Measurements from ENCODE around the gene ZNF581.
A peak's percentile ranks its signal among the peaks of the same experiment; 100 is the strongest.

The ZNF581 gene

GRCh38 chr19:55643003-55643886 lies at the start of gene ZNF581:
Gene ZNF581 (plus strand): TSS chr19:55643649. CDS start chr19:55644572, 923 bp downstream.
- DNase-seq: peak; percentile 85

GRCh38 chr19:55594996-55595545 lies 48.4 kb upstream of the ZNF581 start:
- DNase-seq: no peak

DNA sequence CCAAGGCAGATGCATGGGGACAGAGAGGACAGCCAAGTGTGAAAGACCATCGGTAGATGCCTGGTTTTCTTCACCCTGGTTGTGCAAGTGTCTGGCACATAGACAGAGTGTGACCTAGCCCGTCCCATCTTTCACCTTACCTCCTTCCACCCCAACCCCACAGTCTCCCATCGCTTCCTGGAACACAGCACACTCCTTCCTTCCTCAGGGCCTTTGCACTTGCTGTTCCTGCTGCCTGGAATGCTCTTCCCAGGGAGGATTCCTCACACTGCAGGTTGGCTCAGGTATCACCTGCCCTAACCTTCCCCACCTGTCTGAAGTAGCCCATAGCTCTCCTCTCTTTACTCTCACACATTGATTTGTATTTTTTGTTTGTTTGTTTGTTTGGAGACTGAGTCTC lies 47.1 kb upstream of the ZNF581 start:
- DNase-seq: no peak

DNA sequence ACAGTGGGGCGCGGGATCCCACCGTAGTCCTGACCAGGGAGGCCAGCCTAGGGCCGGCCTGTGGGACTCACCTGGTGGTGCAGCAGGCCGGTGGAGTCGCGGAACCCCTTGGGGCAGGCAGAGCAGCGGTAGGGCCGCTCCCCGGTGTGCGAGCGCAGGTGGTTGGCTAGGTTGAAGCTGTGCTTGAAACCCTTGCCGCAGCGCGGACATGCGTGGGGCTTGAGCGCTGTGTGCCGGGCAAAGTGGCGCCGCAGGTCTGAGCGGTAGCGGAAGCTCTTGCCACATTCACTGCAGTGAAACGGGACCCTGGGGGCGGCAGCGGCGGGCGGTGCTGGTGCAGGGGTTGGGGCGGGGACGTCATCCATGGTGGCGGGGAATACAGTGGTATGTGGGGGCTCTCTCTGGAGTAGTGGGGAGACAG lies 45.9 kb upstream of the ZNF581 start:
- peak; percentile 46 for DNase-seq

- DNase-seq: no peak
Observed at GRCh38 chr19:55598034-55598433, 45.4 kb upstream of the ZNF581 start.

GRCh38 chr19:55598719-55599467 lies 44.6 kb upstream of the ZNF581 start:
- DNase-seq: peak; percentile 98

DNA sequence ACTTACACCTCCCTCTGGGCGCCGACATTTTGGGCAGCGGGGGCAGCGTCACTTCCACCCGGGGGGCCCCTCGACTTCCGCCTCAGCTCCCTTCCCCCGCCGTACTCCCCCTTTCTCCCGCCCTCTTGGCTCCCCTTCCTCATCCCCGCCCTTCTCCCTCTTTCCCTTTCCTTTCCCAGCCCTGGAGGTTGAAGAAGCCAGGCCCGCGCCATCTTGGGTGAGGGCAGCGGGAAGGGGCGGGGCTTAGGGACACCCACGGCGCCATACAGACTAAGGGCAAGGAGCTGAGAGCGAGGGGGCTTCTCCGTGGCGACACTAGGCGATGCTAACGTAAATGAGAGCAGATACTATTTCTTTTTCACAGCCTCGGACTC lies 44.0 kb upstream of the ZNF581 start, which contains the start of gene FIZ1:
FIZ1 (minus strand) TSS at position 50 of the 374 bp plus-strand sequence. CDS start 1,652 bp downstream, outside the sequence.
- DNase-seq: peak; percentile 99

DNA sequence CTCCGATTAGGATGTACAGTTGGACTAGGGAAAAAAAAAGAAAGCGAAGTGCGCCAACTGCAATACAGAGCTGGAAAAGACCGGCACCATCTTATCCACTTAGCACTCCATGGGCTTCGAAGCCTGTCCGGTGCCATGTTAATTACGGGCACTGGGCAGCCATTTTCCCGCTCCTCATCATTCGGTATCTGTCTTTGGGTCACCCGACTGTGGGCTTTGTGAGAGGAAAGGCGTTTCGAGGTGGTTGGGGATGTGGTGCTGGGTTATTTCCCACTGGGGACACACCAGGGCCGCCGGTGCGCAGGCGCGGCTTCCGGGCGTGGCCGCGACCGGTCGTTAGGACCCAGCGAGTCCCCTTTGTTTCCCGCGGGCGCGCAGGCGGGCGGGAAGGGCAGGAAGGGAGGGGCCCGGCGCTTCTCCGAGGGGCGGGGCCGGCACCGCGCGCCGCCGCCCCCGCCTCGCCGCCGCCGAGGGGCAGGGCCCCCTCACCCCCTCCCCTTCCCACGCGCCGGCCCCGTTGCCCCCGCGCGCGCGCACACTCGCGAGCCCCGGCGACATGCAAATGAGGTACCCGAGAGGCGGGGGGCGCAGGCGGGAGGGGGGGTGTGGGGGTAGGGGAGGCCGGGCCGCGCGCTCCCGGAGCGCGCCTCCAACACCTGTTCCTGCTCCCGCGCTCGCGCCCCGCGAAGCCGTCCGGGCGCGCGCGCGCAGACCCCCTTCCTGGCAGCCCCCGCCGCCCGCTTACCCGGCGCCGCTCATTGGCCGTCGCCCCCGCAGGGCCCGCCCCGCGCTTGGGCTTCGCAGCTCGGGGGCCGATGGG lies 43.4 kb upstream of the ZNF581 start, which contains the start of gene ZNF524:
ZNF524 (plus strand) TSS at position 447 of the 820 bp plus-strand sequence. CDS start 1,825 bp downstream, outside the sequence.
- peak; percentile 92 for DNase-seq

DNA sequence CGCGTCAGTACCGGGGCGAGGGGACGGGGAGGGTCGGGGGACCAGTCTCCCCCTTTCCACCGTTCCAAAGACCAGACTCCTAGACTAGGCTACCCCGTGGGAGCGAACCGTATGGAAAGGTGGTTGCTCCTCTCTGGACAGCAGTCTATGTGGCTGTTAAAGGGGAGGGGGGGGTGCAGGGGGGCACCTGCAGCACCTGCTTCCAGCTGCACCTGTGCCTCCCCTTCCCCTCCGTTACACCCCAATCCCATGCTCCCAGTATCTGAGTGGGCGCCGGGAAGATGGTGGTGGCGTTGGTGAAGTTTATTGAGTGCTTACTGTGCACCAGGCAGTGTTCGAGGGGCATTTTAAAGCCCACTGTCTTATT lies 42.8 kb upstream of the ZNF581 start:
- DNase-seq: no peak

DNA sequence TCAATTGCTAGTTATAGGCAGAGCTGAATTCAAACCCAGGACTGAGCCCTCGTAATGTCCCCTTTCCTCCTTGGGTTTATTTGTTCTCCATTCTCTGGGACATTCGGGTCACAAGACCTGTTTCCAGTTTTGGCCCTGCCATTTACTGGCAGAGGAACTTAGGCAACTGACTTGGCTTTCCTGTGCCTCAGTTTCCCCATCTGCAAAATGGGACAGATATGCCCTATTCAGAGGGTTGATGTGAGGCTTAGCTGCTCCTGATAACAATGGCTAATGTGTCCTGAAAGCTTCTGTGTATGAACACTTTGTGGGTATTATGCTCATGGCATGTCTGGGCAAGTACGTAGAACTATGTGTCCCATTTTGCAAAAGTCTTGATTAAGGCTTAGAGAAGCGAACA lies 42.4 kb upstream of the ZNF581 start:
- DNase-seq: no peak

DNA sequence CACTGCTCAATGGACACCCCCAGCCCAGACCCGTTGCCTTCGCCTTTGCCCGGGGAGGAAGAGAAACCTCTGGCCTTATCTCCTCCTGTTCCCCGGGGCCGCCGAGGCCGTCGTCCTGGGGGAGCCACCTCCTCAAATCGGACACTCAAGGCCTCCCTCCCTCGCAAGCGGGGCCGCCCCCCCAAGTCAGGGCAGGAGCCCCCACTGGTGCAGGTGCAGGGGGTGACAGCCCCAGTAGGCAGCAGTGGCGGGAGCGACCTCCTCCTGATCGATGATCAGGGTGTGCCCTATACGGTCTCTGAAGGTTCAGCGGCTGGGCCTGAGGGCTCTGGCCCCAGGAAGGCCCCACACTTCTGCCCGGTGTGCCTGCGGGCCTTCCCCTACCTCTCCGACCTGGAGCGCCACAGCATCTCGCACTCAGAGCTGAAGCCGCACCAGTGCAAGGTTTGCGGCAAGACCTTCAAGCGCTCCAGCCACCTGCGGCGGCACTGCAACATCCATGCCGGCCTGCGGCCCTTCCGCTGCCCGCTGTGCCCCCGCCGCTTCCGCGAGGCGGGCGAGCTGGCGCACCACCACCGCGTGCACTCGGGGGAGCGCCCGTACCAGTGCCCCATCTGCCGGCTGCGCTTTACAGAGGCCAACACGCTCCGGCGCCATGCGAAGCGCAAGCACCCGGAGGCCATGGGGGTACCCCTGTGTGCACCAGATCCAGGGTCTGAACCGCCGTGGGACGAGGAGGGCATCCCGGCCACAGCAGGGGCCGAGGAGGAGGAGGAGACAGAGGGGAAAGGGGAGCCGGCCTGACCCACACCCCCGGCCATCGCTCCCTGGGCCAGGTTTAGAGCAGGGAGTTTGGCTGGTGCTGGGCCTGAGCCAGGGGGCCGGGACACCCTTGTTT lies 41.1 kb upstream of the ZNF581 start:
- no peak for DNase-seq

GRCh38 chr19:55603115-55603514 lies 40.3 kb upstream of the ZNF581 start:
- DNase-seq: peak; percentile 34

GRCh38 chr19:55603581-55604292 lies 39.7 kb upstream of the ZNF581 start:
- DNase-seq: no peak

- DNase-seq: peak; percentile 99
Observed at GRCh38 chr19:55605207-55605636, 38.2 kb upstream of the ZNF581 start.

- DNase-seq: peak; percentile 93
Observed at GRCh38 chr19:55605637-55606470, 37.6 kb upstream of the ZNF581 start, which contains the start of gene ZNF865. Gene ZNF865 (plus strand): TSS chr19:55605647. CDS start chr19:55613619, 7,972 bp downstream.

GRCh38 chr19:55606471-55606787 lies 37.0 kb upstream of the ZNF581 start:
- DNase-seq: no peak

DNA sequence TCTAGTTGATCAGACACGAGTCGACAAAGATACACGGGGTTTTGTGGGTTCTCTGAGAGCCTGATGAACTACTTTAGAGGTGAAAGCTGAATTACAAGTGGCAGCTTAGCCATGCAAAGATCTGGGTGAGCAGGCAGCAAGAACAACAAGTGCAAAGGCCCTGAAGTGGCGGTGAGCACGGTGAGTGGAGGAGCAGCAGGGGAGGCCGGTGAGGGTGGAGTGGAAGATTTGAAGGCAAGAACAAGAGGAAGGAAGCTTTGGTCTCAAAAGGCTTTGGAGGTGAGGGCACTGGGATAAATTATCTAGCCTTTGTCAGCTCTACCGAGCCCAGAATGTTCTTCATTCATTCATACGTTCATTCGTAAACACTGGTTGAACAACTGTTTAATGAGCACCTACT lies 36.6 kb upstream of the ZNF581 start:
- DNase-seq: no peak

DNA sequence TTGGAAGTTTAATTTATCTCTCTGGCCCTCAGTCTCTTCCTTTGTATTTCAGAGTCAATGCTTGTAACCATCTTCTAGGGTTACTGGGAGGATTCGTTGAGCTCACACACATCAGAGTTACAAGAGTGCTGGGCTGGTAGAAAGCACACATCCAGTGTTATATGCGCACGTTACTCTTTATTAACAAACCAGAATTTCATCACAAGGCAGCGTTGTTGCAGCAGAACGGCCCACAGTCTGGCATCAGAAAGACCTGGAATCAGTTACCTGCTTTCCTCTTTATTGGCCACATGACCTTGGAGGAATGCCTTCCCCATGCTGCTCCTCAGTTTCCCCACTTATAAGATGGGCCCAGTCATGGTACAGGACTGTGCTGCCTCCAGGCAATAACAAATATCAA lies 34.1 kb upstream of the ZNF581 start:
- DNase-seq: no peak

DNA sequence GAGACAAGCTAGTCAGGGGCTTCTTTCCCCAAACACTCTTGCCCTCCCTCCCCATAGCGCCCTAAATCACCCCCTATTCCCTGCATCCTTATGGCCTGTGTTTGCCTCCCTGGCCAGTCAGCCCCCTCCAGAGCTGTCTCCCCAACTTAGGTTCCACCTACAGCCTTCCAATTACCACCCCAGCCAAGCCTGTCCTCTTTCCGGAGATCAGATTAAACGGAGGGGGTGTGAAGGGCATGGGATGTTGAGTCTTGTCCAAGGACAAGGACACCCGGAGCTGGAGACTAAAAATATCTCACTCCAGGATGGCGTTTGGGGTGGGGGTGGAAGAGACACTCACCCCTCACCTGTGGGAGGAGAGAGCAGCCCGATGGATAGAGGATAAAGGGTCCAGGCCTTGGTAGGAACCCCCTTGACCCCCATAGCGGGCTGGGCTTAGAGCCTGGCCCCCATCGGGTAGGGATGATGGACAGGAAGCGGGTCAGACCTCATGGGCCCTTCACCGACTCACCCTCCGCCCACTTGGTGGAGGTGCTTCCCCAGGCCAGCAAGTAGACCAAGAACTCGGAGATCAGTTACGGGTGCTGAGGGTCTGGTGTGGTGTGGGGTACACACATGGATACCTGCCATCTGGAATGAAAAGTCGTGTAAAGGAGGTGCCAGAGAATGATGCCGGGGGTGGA lies 32.0 kb upstream of the ZNF581 start:
- no peak for DNase-seq
